HepG2 (cell line): ENCODE results near the gene TBXA2R. TPM values are rescaled to one million over a fixed set of nuclear protein-coding genes. Genes with fewer than 3 reads are reported as not detected.

Source experiments
- AKAP8 ChIP-seq: sonication (generic); formaldehyde crosslinking; IDR thresholded peaks from 2 replicates; pipeline ENCODE4 v1.5.1; 2020; ENCODE audit warnings: mild to moderate bottlenecking, missing genetic modification reagents
- FOSL2 ChIP-seq: sonication (generic); formaldehyde crosslinking; IDR thresholded peaks from 2 replicates; pipeline ENCODE4 v1.4.0; 2020; ENCODE audit warnings: missing genetic modification reagents
- FOXA3 ChIP-seq: IDR thresholded peaks from 2 replicates; pipeline ENCODE4 v1.6.1; 2016; ENCODE audit warnings: missing genetic modification reagents, missing compliant biosample characterization
- GLI4 ChIP-seq: sonication (generic); formaldehyde crosslinking; IDR thresholded peaks from 2 replicates; pipeline ENCODE4 v1.5.1; 2020; ENCODE audit warnings: missing genetic modification reagents, mild to moderate bottlenecking, moderate library complexity, borderline replicate concordance
- KAT2B ChIP-seq: fragments of 150-350 bp; IDR thresholded peaks from 2 replicates; pipeline ENCODE4 v1.6.1; 2014; ENCODE audit warnings: low read depth, low read length, borderline replicate concordance
- MTF2 ChIP-seq: sonication (generic); formaldehyde crosslinking; IDR thresholded peaks from 2 replicates; pipeline ENCODE4 v1.5.0; 2020; ENCODE audit warnings: missing genetic modification reagents, borderline replicate concordance
- NR1H2 ChIP-seq: sonication (generic); formaldehyde crosslinking; IDR thresholded peaks from 2 replicates; pipeline ENCODE4 v1.8.1; 2022; ENCODE audit warnings: low read depth, missing genetic modification reagents, borderline replicate concordance
- POLR2A ChIP-seq, 2 experiments: IDR thresholded peaks; 2 replicates each; pipeline ENCODE4 v1.6.1; 2011; ENCODE audit warnings: low read depth in 2 of 2, low read length in 2 of 2, mild to moderate bottlenecking in 1 of 2, moderate library complexity in 1 of 2; ENCODE audit not compliant: insufficient read depth in 1 of 2
- REPIN1 ChIP-seq: sonication (generic); formaldehyde crosslinking; IDR thresholded peaks from 2 replicates; pipeline ENCODE4 v1.8.0; 2022; ENCODE audit warnings: missing genetic modification reagents, low read depth, mild to moderate bottlenecking, borderline replicate concordance
- RFX5 ChIP-seq: IDR thresholded peaks from 2 replicates; pipeline ENCODE4 v1.6.1; 2011; ENCODE audit warnings: low read depth, low read length, improper control_type of control experiment
- RNF2 ChIP-seq: fragments of 450-650 bp; conservative IDR thresholded peaks from 2 replicates; pipeline ENCODE4 v1.6.1; 2016; ENCODE audit warnings: low read depth
- SAFB2 ChIP-seq: sonication (generic); formaldehyde crosslinking; IDR thresholded peaks from 2 replicates; pipeline ENCODE4 v1.5.1; 2020; ENCODE audit warnings: missing genetic modification reagents, low read depth, mild to moderate bottlenecking, borderline replicate concordance
- SMYD3 ChIP-seq: sonication (generic); formaldehyde crosslinking; IDR thresholded peaks from 2 replicates; pipeline ENCODE4 v1.8.1; 2023; ENCODE audit warnings: mild to moderate bottlenecking, missing genetic modification reagents
- TBL1XR1 ChIP-seq: fragments of 150-350 bp; IDR thresholded peaks from 2 replicates; pipeline ENCODE4 v1.6.1; 2014; ENCODE audit warnings: borderline replicate concordance, low read length; ENCODE audit not compliant: partially characterized antibody
- ZC3H13 ChIP-seq: sonication (generic); formaldehyde crosslinking; IDR thresholded peaks from 2 replicates; pipeline ENCODE4 v1.8.1; 2023; ENCODE audit warnings: mild to moderate bottlenecking, missing genetic modification reagents, moderate library complexity
- ZNF570 ChIP-seq: sonication (generic); formaldehyde crosslinking; IDR thresholded peaks from 2 replicates; pipeline ENCODE4 v1.4.0; 2020; ENCODE audit warnings: mild to moderate bottlenecking, missing genetic modification reagents, borderline replicate concordance
- polyA plus RNA-seq, 8 experiments: library from polyadenylated mRNA; depleted of rRNA in 3 of 8; stranded (reverse) in 7 of 8; unstranded in 1 of 8; fragments of >200 nt; fragmentation: Illumina TruSeq in 4 of 8; extraction: Trizol in 4 of 8; gene quantifications; 2 replicates each; pipeline versions ENCODE4 v1.2.1 to v1.2.3, GENCODE V29; 2011 to 2016; ENCODE audit warnings: low read depth in 4 of 8, missing spikeins in 1 of 8, mixed read lengths in 1 of 8; ENCODE audit not compliant: insufficient read depth in 1 of 8
- total RNA-seq, 5 experiments: library from RNA; depleted of rRNA; stranded (reverse); fragments of >200 nt; fragmentation: Illumina TruSeq; extraction: Trizol; gene quantifications; 2 replicates each; pipeline ENCODE4 v1.2.3, GENCODE V29; 2016; ENCODE audit warnings: low read depth in 1 of 5
- TF ChIP-seq, protein P1 (sequence below): sonication (generic); formaldehyde crosslinking; IDR thresholded peaks from 2 replicates; pipeline ENCODE4 v1.4.0; 2020; ENCODE audit warnings: missing genetic modification reagents
- TF ChIP-seq, protein P2 (sequence below): sonication (generic); formaldehyde crosslinking; IDR thresholded peaks from 2 replicates; pipeline ENCODE4 v1.5.0; 2020; ENCODE audit warnings: mild to moderate bottlenecking, low read depth, missing genetic modification reagents, borderline replicate concordance
- TF ChIP-seq, protein P3 (sequence below): sonication (generic); formaldehyde crosslinking; conservative IDR thresholded peaks from 2 replicates; pipeline ENCODE4 v1.4.0; 2020; ENCODE audit warnings: missing genetic modification reagents
- TF ChIP-seq, protein P4 (sequence below): sonication (generic); formaldehyde crosslinking; IDR thresholded peaks from 2 replicates; pipeline ENCODE4 v1.4.0; 2020; ENCODE audit warnings: missing genetic modification reagents
- TF ChIP-seq, protein P5 (sequence below): sonication (generic); formaldehyde crosslinking; IDR thresholded peaks from 2 replicates; pipeline ENCODE4 v1.4.0; 2020; ENCODE audit warnings: low read depth, missing genetic modification reagents

The TBXA2R gene
- total and polyA plus RNA-seq, 2 of the 13 experiments (the other 11 are each of a cell fraction or from before 2014, with no cell fraction given), result 0.09 TPM; not detected in 1

DNA sequence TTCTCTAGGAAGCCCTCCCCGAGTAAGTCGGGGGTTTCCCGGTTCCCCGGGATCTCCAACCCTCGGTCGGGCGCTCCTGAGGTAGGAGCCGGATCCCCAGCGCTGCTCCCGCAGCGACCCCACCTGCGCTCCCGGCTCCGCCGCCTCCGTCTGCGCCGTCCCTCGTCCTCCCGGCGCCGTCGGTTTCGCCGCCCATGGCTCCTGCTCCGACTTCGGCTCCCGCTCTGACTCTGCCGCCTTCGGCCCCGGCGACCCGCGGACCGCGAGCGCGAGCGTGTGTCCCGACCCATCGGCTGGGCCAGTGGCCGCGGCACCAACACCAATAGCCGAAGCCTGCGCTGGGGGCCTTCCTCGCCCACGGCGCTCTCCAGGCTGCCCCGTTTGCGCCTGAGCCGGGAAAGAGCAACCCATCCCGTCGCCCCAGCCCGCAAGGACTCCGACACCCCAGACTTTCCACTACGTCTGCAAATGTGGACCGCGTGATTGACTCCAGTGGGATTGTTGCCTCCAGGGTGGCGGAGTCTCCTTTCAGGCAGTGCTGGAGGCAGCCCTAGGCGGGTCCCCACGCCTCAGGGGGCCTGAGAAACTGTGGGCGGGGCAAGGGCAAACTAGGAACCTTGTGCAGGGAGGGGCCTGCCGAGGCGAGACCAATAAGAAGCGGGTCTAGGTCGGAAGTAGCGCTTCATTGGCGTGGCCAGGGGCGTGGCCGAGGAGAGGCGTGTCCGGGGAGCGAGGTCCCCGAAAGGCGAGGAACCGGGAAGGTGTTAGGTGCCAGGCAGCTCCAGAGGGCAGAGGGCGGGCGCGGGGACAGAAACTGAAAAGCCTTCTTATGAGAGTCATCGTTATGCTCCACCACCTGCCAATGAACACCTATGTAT lies 20.0 kb upstream of the TBXA2R start, which contains the start of gene CACTIN (continued):
- TF ChIP-seq, protein P1, sequence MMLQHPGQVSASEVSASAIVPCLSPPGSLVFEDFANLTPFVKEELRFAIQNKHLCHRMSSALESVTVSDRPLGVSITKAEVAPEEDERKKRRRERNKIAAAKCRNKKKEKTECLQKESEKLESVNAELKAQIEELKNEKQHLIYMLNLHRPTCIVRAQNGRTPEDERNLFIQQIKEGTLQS (CRISPR knock-in tag), result peak; percentile 22; the same call in 1 of the 2 replicates
- TF ChIP-seq, protein P2, sequence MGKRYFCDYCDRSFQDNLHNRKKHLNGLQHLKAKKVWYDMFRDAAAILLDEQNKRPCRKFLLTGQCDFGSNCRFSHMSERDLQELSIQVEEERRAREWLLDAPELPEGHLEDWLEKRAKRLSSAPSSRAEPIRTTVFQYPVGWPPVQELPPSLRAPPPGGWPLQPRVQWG (CRISPR knock-in tag), result no peak
- TF ChIP-seq ZC3H13 (CRISPR knock-in tag) (0 out of 2 replicates have a peak, but pooled peaks have one; percentile 59), AKAP8 (peak; percentile 73; the same call in 1 of the 2 replicates), NR1H2 (CRISPR knock-in tag) (no peak), TBL1XR1 (peak; percentile 73), REPIN1 (CRISPR knock-in tag) (peak; percentile 81), SAFB2 (CRISPR knock-in tag) (peak; percentile 77), FOXA3 (CRISPR knock-in tag) (peak; percentile 58; the same call in 1 of the 2 replicates), ZNF570 (CRISPR knock-in tag) (no peak), RNF2 (0 out of 2 replicates have a peak, but pooled peaks have one; percentile 42), FOSL2 (0 out of 2 replicates have a peak, but pooled peaks have one; percentile 24), RFX5 (no peak), MTF2 (CRISPR knock-in tag) (no peak), GLI4 (no peak), POLR2A (IDR thresholded peaks at IDR 0.05; ENCODE audit: insufficient read depth in 1 of 2, low read depth in 2 of 2, low read length in 2 of 2) (peak; percentile 87 to 89), KAT2B (no peak), SMYD3 (CRISPR knock-in tag) (0 out of 2 replicates have a peak, but pooled peaks have one; percentile 20)
- TF ChIP-seq, protein P3, sequence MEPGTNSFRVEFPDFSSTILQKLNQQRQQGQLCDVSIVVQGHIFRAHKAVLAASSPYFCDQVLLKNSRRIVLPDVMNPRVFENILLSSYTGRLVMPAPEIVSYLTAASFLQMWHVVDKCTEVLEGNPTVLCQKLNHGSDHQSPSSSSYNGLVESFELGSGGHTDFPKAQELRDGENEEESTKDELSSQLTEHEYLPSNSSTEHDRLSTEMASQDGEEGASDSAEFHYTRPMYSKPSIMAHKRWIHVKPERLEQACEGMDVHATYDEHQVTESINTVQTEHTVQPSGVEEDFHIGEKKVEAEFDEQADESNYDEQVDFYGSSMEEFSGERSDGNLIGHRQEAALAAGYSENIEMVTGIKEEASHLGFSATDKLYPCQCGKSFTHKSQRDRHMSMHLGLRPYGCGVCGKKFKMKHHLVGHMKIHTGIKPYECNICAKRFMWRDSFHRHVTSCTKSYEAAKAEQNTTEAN (CRISPR knock-in tag), result 0 out of 2 replicates have a peak, but pooled peaks have one; percentile 23
- TF ChIP-seq, protein P4, sequence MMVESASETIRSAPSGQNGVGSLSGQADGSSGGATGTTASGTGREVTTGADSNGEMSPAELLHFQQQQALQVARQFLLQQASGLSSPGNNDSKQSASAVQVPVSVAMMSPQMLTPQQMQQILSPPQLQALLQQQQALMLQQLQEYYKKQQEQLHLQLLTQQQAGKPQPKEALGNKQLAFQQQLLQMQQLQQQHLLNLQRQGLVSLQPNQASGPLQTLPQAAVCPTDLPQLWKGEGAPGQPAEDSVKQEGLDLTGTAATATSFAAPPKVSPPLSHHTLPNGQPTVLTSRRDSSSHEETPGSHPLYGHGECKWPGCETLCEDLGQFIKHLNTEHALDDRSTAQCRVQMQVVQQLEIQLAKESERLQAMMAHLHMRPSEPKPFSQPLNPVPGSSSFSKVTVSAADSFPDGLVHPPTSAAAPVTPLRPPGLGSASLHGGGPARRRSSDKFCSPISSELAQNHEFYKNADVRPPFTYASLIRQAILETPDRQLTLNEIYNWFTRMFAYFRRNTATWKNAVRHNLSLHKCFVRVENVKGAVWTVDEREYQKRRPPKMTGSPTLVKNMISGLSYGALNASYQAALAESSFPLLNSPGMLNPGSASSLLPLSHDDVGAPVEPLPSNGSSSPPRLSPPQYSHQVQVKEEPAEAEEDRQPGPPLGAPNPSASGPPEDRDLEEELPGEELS (CRISPR knock-in tag), result no peak
- TF ChIP-seq, protein P5, sequence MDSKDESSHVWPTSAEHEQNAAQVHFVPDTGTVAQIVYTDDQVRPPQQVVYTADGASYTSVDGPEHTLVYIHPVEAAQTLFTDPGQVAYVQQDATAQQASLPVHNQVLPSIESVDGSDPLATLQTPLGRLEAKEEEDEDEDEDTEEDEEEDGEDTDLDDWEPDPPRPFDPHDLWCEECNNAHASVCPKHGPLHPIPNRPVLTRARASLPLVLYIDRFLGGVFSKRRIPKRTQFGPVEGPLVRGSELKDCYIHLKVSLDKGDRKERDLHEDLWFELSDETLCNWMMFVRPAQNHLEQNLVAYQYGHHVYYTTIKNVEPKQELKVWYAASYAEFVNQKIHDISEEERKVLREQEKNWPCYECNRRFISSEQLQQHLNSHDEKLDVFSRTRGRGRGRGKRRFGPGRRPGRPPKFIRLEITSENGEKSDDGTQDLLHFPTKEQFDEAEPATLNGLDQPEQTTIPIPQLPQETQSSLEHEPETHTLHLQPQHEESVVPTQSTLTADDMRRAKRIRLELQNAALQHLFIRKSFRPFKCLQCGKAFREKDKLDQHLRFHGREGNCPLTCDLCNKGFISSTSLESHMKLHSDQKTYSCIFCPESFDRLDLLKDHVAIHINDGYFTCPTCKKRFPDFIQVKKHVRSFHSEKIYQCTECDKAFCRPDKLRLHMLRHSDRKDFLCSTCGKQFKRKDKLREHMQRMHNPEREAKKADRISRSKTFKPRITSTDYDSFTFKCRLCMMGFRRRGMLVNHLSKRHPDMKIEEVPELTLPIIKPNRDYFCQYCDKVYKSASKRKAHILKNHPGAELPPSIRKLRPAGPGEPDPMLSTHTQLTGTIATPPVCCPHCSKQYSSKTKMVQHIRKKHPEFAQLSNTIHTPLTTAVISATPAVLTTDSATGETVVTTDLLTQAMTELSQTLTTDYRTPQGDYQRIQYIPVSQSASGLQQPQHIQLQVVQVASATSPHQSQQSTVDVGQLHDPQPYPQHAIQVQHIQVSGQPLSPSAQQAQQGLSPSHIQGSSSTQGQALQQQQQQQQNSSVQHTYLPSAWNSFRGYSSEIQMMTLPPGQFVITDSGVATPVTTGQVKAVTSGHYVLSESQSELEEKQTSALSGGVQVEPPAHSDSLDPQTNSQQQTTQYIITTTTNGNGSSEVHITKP (CRISPR knock-in tag), result peak; percentile 31; the same call in 1 of the 2 replicates
